ENCODE measurements around the gene ARL15. TPM values are rescaled to one million over a fixed set of nuclear protein-coding genes. Genes with fewer than 3 reads are reported as not detected.
A peak's percentile ranks its signal among the peaks of the same experiment; 100 is the strongest.

Gene ARL15
- total and polyA plus RNA-seq, 3 experiments from 2014 or later, result 5.6 to 18.8 (median 6.5) TPM

DNA sequence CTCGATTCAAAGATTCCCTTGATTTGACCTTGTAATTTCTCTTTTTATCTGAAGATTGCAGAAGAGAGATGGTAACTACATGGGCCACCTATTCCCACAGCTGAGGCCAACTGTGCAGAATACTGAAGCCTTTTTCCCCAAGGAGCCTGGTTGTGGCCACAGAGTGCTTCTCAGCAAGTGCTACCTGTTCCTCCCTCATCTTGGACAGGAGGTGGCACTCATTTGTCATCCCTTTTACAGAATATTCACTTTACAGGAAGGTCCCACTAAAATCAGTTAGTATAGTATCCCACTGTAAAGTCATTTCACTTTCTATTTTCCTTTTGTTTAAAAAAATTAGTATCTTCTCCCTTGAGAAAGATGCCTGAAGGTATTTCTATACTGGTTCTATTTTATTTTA lies 346.4 kb downstream of the ARL15 start:
- ChIA-PET POLR2A (no interaction called here), CTCF (no interaction called here)
- H3K36me3 Mint-ChIP-seq, result peaks cover 16 to 32% (median 26%) of the 10 kb centered on the region in 3 donors
- H3K9me3 ChIP-seq (ENCODE audit: low read length), result no peaks in the 10 kb centered on the region
- no peaks in the 10 kb centered on the region for H3K36me3 ChIP-seq (ENCODE audit: insufficient read depth, low read length)
- no peak overlapping the region for H3K27ac Mint-ChIP-seq
- H3K4me1 ChIP-seq (ENCODE audit: insufficient read depth, low read length), result no peaks in the 10 kb centered on the region
- H3K27me3 ChIP-seq (ENCODE audit: insufficient read depth, low read length, poor library complexity, severe bottlenecking), result no peaks in the 10 kb centered on the region
- H3K27me3 Mint-ChIP-seq, result no peaks in the 10 kb centered on the region
- H3K9me3 Mint-ChIP-seq, result peaks cover 3 to 6% (median 4%) of the 10 kb centered on the region in 5 donors
- no peak overlapping the region for H3K27ac ChIP-seq (ENCODE audit: low read depth, low read length)
- H3K4me3 ChIP-seq (ENCODE audit: low read length), result no peak overlapping the region
- H3K4me3 Mint-ChIP-seq, result no peak overlapping the region
- no peaks in the 10 kb centered on the region for H3K4me1 Mint-ChIP-seq
- DNase-seq, result no peak

DNA sequence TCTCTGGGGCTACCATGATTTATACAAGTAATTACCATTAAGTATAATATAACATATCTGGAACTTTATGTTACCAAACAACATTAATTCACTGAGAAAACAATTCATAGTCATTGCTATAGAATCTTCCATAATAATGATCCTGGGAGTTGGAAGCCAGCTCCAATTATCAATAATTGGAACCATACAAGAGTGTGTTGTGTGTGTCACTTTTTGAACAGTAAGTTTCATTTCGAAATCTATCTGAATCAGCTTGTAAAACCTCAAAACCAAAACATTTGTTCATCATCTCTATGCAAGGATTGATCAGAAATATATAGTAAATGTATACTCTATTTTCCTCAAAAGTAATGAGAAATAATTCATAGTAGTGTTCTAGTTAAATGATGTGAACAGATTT lies 348.1 kb downstream of the ARL15 start:
- Mint-ChIP-seq H3K4me1 (no peaks in the 10 kb centered on the region), H3K27me3 (no peaks in the 10 kb centered on the region), H3K9me3 (peaks cover 10 to 15% (median 11%) of the 10 kb centered on the region in 5 donors), H3K4me3 (no peak overlapping the region), H3K27ac (no peak overlapping the region), H3K36me3 (peaks cover 13 to 36% (median 26%) of the 10 kb centered on the region in 3 donors)
- ChIA-PET CTCF (no interaction called here), POLR2A (no interaction called here)
- no peak for DNase-seq
- Histone ChIP-seq H3K4me1 (ENCODE audit: insufficient read depth, low read length) (no peaks in the 10 kb centered on the region), H3K36me3 (ENCODE audit: insufficient read depth, low read length) (no peaks in the 10 kb centered on the region), H3K27me3 (ENCODE audit: insufficient read depth, low read length, poor library complexity, severe bottlenecking) (no peaks in the 10 kb centered on the region), H3K9me3 (ENCODE audit: low read length) (no peaks in the 10 kb centered on the region), H3K27ac (ENCODE audit: low read depth, low read length) (no peak overlapping the region), H3K4me3 (ENCODE audit: low read length) (no peak overlapping the region)

DNA sequence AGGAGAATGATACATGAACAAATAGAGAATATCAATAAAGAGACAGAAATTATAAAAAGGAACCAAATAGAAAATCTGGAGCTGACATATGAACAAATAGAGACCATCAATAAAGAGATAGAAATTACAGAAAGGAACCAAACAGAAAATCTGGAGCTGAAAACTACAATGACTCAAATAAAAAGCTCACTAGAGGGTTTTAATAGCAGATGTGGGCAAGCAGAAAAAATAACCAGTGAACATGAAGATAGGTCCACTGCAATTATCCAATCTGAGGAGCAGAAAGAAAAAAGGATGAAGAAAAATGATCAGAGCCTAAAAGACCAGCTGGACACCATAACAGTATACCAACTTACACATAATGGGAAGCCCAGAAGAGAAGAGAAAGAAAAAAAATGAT lies 353.7 kb downstream of the ARL15 start:
- Histone ChIP-seq H3K27me3 (ENCODE audit: insufficient read depth, low read length, poor library complexity, severe bottlenecking) (no peaks in the 10 kb centered on the region), H3K36me3 (ENCODE audit: insufficient read depth, low read length) (no peaks in the 10 kb centered on the region), H3K4me1 (ENCODE audit: insufficient read depth, low read length) (no peaks in the 10 kb centered on the region), H3K4me3 (ENCODE audit: low read length) (no peak overlapping the region), H3K27ac (ENCODE audit: low read depth, low read length) (no peak overlapping the region), H3K9me3 (ENCODE audit: low read length) (no peaks in the 10 kb centered on the region)
- DNase-seq, result no peak
- H3K4me3 Mint-ChIP-seq, result no peak overlapping the region
- ChIA-PET CTCF (no interaction called here), POLR2A (no interaction called here)
- peaks cover 18 to 29% (median 23%) of the 10 kb centered on the region in 5 donors for H3K9me3 Mint-ChIP-seq
- H3K36me3 Mint-ChIP-seq, result peaks cover 24 to 59% (median 32%) of the 10 kb centered on the region in 3 donors
- H3K4me1 Mint-ChIP-seq, result no peaks in the 10 kb centered on the region
- no peaks in the 10 kb centered on the region for H3K27me3 Mint-ChIP-seq
- peak overlapping the region in 1 of 8 donors; percentile 5 for H3K27ac Mint-ChIP-seq

DNA sequence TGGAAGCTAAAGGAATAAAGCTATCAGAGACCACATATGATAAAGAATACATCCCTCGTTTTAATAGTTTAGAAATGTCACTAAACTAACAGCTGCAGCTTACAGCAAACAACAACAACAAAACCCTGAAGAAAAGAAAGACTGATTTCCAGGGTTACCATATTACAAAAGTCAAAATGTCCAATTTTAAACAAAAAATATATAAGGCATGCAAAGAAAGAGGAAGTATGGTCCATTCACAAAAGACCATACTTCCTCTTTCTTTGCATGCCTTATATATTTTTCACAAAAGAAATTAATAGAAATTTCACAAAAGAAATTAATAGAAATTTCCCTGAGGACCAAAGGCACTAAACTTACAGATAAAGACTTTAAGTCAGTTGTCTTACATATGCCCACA lies 354.2 kb downstream of the ARL15 start:
- no peak overlapping the region for H3K27ac Mint-ChIP-seq
- Histone ChIP-seq H3K4me1 (ENCODE audit: insufficient read depth, low read length) (no peaks in the 10 kb centered on the region), H3K36me3 (ENCODE audit: insufficient read depth, low read length) (no peaks in the 10 kb centered on the region), H3K27ac (ENCODE audit: low read depth, low read length) (no peak overlapping the region), H3K9me3 (ENCODE audit: low read length) (no peaks in the 10 kb centered on the region), H3K27me3 (ENCODE audit: insufficient read depth, low read length, poor library complexity, severe bottlenecking) (no peaks in the 10 kb centered on the region), H3K4me3 (ENCODE audit: low read length) (no peak overlapping the region)
- ChIA-PET POLR2A (no interaction called here), CTCF (no interaction called here)
- DNase-seq, result no peak
- H3K4me3 Mint-ChIP-seq, result no peak overlapping the region
- peaks cover 24 to 59% (median 32%) of the 10 kb centered on the region in 3 donors for H3K36me3 Mint-ChIP-seq
- no peaks in the 10 kb centered on the region for H3K4me1 Mint-ChIP-seq
- peaks cover 18 to 29% (median 23%) of the 10 kb centered on the region in 5 donors for H3K9me3 Mint-ChIP-seq
- no peaks in the 10 kb centered on the region for H3K27me3 Mint-ChIP-seq

DNA sequence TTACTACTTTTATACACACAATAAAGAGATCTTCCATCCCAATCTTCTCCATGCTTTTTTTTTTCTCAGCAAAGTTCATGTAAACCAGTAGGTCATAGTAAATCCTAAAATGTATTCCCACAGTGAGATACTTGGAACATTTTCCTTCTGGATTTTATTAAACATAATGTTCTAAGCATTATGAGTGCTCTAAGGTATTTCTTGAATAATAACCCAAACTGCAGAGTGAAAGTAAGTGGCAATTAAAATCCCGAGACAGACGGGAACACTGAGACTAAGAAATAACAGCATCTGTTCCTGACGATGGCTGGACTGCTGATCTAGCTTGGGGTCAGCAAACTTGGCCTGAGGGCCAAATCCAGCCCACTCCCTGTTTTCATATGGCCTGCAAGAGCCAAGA lies 359.8 kb downstream of the ARL15 start:
- Mint-ChIP-seq H3K4me3 (no peak overlapping the region), H3K4me1 (peaks cover 0 to 2% (median 0%) of the 10 kb centered on the region in 3 donors), H3K36me3 (peaks cover 9 to 26% (median 22%) of the 10 kb centered on the region in 3 donors), H3K27me3 (no peaks in the 10 kb centered on the region), H3K27ac (no peak overlapping the region), H3K9me3 (peaks cover 0 to 1% (median 0%) of the 10 kb centered on the region in 5 donors)
- no peak overlapping the region for H3K4me3 ChIP-seq (ENCODE audit: low read length)
- no peaks in the 10 kb centered on the region for H3K4me1 ChIP-seq (ENCODE audit: insufficient read depth, low read length)
- H3K27me3 ChIP-seq (ENCODE audit: insufficient read depth, low read length, poor library complexity, severe bottlenecking), result no peaks in the 10 kb centered on the region
- ChIA-PET POLR2A (no interaction called here), CTCF (no interaction called here)
- H3K9me3 ChIP-seq (ENCODE audit: low read length), result no peaks in the 10 kb centered on the region
- no peaks in the 10 kb centered on the region for H3K36me3 ChIP-seq (ENCODE audit: insufficient read depth, low read length)
- no peak for DNase-seq
- no peak overlapping the region for H3K27ac ChIP-seq (ENCODE audit: low read depth, low read length)

DNA sequence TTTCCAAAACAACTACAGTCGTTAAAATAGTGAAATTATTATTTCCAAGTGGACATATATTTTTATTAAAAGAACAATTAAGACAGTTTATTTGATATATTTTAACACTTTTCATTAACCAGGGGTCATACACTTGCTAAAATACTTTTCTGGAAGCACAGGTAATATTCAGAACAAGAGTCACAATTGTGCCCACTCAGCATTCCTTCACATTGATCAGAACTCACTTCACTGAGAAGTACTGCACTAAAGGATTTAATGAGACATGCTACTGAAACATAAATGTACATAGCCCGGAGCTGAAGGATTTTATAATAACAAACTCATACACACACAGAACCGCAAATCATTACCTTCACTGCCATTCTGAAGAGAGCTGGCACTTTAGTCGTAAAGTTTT lies 361.8 kb downstream of the ARL15 start:
- no peaks in the 10 kb centered on the region for H3K27me3 Mint-ChIP-seq
- Histone ChIP-seq H3K9me3 (ENCODE audit: low read length) (no peaks in the 10 kb centered on the region), H3K27me3 (ENCODE audit: insufficient read depth, low read length, poor library complexity, severe bottlenecking) (no peaks in the 10 kb centered on the region), H3K4me1 (ENCODE audit: insufficient read depth, low read length) (no peaks in the 10 kb centered on the region), H3K27ac (ENCODE audit: low read depth, low read length) (no peak overlapping the region), H3K4me3 (ENCODE audit: low read length) (no peak overlapping the region), H3K36me3 (ENCODE audit: insufficient read depth, low read length) (no peaks in the 10 kb centered on the region)
- H3K4me1 Mint-ChIP-seq, result peaks cover 0 to 2% (median 0%) of the 10 kb centered on the region in 3 donors
- H3K9me3 Mint-ChIP-seq, result no peaks in the 10 kb centered on the region
- H3K4me3 Mint-ChIP-seq, result no peak overlapping the region
- H3K36me3 Mint-ChIP-seq, result peaks cover 13 to 31% (median 23%) of the 10 kb centered on the region in 3 donors
- CTCF ChIA-PET, result no interaction called here
- POLR2A ChIA-PET, result no interaction called here
- no peak overlapping the region for H3K27ac Mint-ChIP-seq
- no peak for DNase-seq

DNA sequence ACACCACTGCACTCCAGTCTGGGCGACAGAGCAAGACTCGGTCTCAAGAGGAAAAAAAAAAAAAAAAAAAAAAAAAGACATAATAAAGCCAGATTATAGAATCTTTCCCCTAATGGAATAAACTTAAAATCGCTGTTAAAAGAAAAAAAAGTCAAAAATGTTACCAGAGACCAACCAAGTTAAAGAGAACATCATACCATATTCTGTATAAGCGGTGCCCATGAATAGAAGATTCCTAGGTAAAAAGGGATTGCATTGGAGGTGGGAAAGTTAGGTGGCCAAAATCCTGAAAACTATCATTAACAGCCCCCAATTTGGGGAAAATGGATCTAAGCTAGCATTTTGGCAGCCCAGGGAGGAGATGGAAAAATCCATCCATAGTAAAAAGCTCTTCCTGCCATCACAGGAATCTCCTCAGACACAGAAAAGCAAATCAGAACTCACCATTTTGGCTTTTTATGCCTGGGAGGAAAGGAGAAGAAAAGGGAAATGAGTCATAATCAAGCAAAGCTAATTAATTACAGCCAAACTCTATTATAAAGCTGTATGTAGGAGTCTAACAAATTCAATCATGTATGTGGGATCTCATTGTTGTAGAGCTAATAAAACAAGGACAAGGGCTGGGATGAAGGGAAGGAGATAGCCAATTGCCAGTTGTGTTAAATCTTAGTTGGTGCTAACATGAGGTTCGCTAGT lies 363.8 kb downstream of the ARL15 start:
- Histone ChIP-seq H3K36me3 (ENCODE audit: insufficient read depth, low read length) (no peaks in the 10 kb centered on the region), H3K27me3 (ENCODE audit: insufficient read depth, low read length, poor library complexity, severe bottlenecking) (no peaks in the 10 kb centered on the region), H3K4me1 (ENCODE audit: insufficient read depth, low read length) (no peaks in the 10 kb centered on the region), H3K27ac (ENCODE audit: low read depth, low read length) (no peak overlapping the region), H3K4me3 (ENCODE audit: low read length) (no peak overlapping the region), H3K9me3 (ENCODE audit: low read length) (no peaks in the 10 kb centered on the region)
- no peak for DNase-seq
- POLR2A ChIA-PET, result no interaction called here
- H3K36me3 Mint-ChIP-seq, result peaks cover 21 to 37% (median 34%) of the 10 kb centered on the region in 3 donors
- no peak overlapping the region for H3K4me3 Mint-ChIP-seq
- peaks cover 0 to 2% (median 0%) of the 10 kb centered on the region in 3 donors for H3K4me1 Mint-ChIP-seq
- H3K27ac Mint-ChIP-seq, result peak overlapping the region in 1 of 8 donors; percentile 43
- H3K9me3 Mint-ChIP-seq, result peaks cover 0 to 1% (median 0%) of the 10 kb centered on the region in 5 donors
- CTCF ChIA-PET, result no interaction called here
- peaks cover 0 to 3% of the 10 kb centered on the region in 2 donors for H3K27me3 Mint-ChIP-seq

DNA sequence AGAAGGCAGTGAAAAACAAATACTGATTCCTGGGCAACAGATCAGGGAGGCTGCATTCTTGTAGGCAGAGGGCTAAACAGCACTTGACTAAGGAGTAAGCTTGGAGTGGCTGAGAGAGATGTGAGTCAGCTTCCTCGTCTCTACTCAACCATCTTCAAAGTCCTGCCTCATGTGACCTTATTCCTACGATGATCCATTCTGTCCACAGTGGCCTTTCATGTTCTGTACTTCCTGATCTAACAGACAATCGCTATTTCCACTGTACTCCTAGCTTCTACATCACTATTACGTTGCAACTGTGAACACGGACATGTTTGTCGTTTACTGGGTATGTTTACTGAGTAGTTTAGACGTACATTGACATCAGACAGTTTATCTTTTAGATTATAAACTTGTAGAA lies 365.4 kb downstream of the ARL15 start:
- Histone ChIP-seq H3K27ac (ENCODE audit: low read depth, low read length) (no peak overlapping the region), H3K4me1 (ENCODE audit: insufficient read depth, low read length) (no peaks in the 10 kb centered on the region), H3K36me3 (ENCODE audit: insufficient read depth, low read length) (no peaks in the 10 kb centered on the region), H3K4me3 (ENCODE audit: low read length) (no peak overlapping the region), H3K9me3 (ENCODE audit: low read length) (no peaks in the 10 kb centered on the region), H3K27me3 (ENCODE audit: insufficient read depth, low read length, poor library complexity, severe bottlenecking) (no peaks in the 10 kb centered on the region)
- H3K27me3 Mint-ChIP-seq, result peaks cover 0 to 3% of the 10 kb centered on the region in 2 donors
- peaks cover 0 to 1% (median 0%) of the 10 kb centered on the region in 5 donors for H3K9me3 Mint-ChIP-seq
- H3K27ac Mint-ChIP-seq, result no peak overlapping the region
- peaks cover 0 to 2% (median 0%) of the 10 kb centered on the region in 3 donors for H3K4me1 Mint-ChIP-seq
- H3K4me3 Mint-ChIP-seq, result no peak overlapping the region
- CTCF ChIA-PET, result interaction anchor here (1.4 kb wide), 1 partner anchor 9 kb away, joined by 3 read pairs; no protein-coding TSS in a partner anchor
- peaks cover 23 to 34% (median 30%) of the 10 kb centered on the region in 3 donors for H3K36me3 Mint-ChIP-seq
- POLR2A ChIA-PET, result no interaction called here
- DNase-seq, result no peak

Measured in CD8-positive, alpha-beta memory T cell (primary cell).